HG03460 (cell line): ENCODE measurements around the gene COX7A2.

ENCODE experiments used
- ATAC-seq: cut with Tn5 transposase; IDR thresholded peaks from one replicate; pipeline ENCODE4 v1.9.1; 2021; ENCODE audit not compliant: unreplicated experiment

COX7A2 gene

GRCh38 chr6:75222261-75222660 lies 21.3 kb downstream of the COX7A2 start:
- no peak for ATAC-seq

DNA sequence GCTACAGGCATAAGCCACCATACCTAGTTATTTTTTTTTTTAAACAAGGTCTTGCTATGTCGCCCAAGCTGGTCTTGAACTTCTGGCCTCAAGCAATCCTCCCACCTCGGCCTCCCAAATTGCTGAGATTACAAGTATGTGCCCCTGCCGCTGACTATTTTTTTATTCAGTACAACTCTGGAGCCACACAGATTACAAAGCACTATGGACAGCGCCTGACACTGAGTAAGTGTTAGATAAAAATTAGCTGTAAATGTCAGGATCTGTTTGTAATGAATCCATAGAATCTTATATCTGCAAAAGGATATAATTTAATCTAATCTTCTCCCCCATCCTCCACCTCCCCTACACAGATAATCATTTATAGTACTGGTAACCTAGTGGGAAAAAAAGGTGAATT lies 22.5 kb downstream of the COX7A2 start:
- no peak for ATAC-seq

DNA sequence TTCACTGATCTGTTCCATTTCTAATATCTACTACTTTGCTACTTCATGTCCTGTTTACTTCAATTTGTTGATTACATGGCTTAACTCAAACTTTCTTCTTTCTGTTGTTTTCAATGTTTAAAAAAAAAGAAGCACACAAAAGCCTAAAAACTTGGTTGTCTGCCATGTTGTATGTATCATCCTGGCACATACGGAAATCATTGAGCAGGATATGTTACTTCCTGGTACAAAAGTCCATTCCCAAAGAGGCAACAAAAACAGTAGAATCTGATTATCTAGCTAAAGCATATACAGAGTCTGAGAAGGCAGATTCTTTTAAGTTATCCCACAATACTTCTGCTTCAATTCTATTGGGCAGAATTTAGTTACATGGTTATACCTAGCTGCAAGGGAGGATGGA lies 23.2 kb downstream of the COX7A2 start:
- no peak for ATAC-seq

GRCh38 chr6:75219263-75219662 lies 24.3 kb downstream of the COX7A2 start:
- no peak for ATAC-seq

DNA sequence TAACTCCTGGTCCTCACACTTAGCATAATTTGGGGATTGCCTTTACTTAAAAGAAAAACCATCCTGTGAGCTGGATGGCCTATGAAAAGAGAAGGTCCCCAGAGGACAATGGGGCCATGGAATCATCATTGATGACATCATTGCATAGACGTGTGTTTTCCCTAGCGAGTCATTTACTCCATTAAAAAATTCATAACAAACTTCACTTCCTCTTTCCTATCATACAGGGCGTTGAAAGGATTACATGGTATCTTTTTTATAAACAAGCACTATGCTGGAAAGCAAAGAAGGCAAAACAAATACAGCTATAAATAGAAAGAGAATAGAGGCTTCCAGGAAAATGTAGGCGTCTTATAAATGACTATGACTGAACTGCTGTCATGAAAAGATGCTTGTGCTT lies 26.4 kb downstream of the COX7A2 start:
- ATAC-seq = no peak

GRCh38 chr6:75215291-75215690 lies 28.3 kb downstream of the COX7A2 start:
- no peak for ATAC-seq

- ATAC-seq = no peak
Measured at GRCh38 chr6:75213732-75214131, 29.9 kb downstream of the COX7A2 start.

GRCh38 chr6:75213112-75213511 lies 30.5 kb downstream of the COX7A2 start:
- no peak for ATAC-seq

DNA sequence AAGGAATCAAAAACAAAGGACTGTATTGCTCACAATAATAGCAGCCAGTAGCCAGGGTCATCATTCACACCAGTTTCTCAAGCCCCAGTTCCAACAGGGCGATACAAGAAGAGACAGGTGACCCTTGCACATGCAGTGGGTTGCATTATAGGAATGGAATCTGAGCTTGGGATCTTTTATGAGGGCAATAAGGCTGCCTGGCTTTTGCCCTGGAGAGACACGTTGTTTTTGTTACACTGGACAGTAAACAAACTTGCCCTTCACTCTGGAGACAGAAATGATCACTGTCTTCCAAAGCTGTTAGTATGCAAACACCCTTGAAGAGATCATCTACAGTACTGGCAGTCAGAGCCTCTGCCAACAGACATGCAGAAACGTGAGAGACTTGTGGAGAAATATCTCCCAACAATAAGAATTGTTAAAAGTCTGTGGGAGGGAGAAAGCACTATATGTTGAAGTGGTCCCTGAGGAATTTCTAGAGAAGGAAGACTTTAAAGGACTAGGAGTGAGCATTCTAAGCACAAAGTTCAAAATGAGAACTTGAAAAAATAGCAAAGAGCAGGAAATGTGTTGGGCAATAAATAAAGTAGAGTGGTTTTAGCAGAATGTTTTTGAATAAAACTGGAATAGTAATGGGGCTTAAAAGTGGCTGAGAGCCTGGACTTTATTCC lies 31.5 kb downstream of the COX7A2 start:
- no peak for ATAC-seq

- ATAC-seq = no peak
Measured at GRCh38 chr6:75210885-75211739, 32.5 kb downstream of the COX7A2 start.

GRCh38 chr6:75209184-75209723 lies 34.3 kb downstream of the COX7A2 start:
- ATAC-seq = no peak

DNA sequence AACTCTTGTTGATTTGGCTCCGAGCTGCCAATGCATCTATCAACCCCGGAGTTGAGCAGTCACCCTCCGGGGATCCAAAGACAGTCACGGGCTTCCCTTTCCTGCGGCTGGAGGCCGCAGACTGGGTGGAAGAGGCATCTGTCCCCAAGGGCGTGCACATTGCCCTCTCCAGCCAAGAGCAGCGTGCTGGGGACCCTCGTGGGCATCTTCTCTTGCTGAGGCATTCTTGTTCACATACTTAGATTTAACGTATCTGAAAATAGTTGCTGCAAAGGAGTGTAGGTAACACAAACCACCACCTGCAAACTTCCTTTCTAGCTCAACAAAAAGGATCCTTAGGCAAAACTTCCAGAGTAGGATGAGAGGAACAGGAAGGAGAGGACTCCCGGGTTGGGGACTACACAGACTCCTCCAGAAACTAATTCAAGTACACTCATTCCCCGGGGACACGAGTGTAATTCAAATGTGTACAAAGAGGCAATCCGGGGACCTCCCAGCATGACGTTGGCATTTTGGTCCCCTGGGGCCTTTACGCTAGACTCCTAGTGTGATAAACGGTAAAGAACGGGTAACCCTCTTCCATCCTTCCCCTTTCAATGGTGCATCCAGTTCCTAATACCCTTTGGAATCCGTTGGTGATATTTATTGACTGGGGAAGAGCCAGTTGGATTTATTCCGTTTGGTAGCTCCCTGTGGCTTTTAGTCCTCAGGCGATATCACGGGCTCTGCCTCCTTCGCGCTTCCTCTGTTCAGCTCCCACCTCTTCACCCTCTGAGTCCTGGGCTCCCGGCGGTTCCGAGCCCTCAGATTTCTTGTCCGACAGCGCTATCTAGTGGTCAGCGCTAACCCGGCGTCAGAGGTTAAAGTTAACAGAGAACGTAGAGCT lies 35.1 kb downstream of the COX7A2 start:
- ATAC-seq = peak; percentile 72

DNA sequence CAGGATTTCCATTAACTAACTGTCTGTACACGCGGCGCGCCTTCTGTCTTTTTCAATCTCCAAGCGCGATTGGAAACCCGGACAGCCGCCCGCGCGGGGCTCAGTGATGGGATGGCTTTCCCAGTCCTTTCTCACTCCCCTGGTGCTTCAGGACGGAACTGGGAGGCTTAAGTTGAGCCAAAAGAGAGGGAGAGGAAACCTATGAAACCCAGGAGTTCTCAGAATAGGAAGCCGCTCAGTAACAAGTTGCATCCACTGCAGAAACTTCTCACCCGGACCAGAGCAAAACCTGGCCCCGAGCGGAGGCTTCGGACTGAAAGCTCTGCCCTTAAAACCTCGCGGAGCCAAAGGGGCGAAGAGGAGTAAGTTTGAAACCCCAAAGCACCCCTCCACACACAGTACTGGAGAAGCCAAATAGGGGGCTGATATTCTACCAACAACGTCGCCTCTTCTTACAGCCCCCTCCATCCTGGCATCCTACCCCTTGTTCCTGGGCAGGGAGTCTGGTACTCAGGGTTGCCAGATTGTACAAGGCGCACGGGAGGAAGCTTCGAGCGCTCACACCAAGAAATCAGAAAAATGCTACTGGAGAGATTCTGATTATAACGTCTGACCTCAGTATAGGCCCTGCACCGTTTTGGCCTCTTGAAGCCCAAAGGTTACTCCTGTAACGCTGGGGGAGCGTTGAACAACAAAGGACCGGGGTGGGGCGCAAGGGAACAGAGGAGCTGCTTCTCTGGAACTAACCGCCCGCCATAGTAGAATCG lies 36.8 kb downstream of the COX7A2 start:
- no peak for ATAC-seq

DNA sequence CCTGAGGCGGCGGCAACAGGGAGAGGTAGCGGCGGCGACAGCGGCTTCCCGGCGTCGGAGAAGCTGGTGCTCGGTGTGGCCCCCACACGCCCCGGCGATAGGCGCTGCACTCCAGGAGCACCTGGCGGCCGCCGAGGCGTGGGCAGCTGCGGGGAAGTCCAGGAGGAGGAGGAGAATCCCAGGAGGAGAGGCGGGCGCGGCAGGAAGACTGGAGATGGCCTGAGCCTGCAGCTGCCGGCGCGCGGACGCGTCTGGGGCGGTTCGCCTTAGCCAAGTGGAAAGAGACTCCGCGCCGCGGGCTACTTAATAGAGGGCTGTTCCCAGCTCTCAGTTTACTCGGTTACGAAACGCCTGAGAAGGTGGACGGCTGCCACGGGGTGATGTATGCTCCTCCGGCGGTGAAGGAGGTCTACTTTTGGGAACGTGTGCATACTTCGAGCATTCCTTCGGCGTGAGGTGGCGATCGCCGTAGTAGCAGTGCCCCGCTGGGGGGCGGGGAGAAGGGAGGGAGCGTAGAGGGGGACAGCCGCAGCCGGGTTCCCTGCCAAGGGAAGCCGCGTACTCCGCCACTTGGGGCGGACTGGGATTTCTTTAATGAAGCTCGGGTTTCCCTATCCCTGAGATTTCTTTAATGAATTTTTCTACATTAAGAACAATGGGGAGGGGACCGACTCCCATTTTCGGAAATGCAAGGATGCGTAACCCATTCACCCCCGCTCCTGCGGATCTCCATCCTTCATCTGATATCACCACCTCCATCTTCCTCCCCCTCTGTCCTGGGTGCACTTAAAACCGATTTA lies 37.6 kb downstream of the COX7A2 start, which contains the start of gene COL12A1:
COL12A1 (minus strand) TSS at position 278 of the 800 bp plus-strand sequence. CDS start 3,261 bp downstream, outside the sequence.
- no peak for ATAC-seq

DNA sequence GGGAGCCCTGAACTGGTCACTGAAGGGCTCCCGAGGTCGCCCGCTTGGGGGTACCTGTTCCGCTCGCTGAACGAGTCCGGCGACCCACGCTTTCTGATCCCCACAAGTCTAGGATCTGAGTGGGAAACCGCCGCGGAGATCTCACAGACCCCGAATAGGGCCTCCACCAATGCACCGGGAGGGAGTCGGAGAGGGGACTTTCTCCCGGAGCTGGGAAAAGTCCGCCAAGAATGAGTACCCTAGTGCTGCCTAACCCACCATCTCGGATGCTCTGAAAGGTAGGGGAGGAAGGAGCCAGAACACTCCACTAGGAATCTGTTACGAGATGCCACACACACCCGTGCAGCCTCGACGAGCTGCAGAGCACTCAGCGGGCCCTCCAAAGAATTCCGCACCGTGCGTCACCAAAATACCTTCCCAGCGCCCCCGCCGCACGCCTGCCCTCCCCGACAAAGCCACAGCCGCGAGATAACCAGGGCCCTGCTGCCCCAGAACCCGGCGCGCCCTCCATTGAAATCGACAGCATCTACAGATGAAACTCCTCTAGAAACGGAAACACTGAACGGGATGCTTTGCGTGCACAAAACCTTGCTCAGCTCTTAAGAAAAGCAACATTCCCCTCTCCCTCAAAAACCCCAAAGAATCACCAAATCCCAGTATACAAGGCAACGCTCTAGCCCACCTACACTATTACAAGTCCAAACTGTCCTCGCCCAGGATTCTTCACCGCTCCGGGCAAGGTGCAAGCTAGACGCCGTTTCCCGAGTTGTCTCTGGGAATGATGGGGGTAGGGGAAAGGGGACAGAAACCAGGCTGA lies 38.4 kb downstream of the COX7A2 start:
- ATAC-seq = no peak

GRCh38 chr6:75204217-75204958 lies 39.2 kb downstream of the COX7A2 start:
- ATAC-seq = no peak

- no peak for ATAC-seq
Measured at GRCh38 chr6:75203721-75204120, 39.9 kb downstream of the COX7A2 start.

- ATAC-seq = no peak
Measured at GRCh38 chr6:75202676-75203131, 40.9 kb downstream of the COX7A2 start.
